Dedifferentiated amniotic fluid mesenchymal stem cell (primary cell): ENCODE data around the gene ITGB5.

Experiments
- DNase-seq: peaks from one replicate; pipeline ENCODE4 v3.0.0-alpha.2; 2016; ENCODE audit errors: extremely low spot score

ITGB5 gene, protein sequence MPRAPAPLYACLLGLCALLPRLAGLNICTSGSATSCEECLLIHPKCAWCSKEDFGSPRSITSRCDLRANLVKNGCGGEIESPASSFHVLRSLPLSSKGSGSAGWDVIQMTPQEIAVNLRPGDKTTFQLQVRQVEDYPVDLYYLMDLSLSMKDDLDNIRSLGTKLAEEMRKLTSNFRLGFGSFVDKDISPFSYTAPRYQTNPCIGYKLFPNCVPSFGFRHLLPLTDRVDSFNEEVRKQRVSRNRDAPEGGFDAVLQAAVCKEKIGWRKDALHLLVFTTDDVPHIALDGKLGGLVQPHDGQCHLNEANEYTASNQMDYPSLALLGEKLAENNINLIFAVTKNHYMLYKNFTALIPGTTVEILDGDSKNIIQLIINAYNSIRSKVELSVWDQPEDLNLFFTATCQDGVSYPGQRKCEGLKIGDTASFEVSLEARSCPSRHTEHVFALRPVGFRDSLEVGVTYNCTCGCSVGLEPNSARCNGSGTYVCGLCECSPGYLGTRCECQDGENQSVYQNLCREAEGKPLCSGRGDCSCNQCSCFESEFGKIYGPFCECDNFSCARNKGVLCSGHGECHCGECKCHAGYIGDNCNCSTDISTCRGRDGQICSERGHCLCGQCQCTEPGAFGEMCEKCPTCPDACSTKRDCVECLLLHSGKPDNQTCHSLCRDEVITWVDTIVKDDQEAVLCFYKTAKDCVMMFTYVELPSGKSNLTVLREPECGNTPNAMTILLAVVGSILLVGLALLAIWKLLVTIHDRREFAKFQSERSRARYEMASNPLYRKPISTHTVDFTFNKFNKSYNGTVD

GRCh38 chr3:124887177-124887931, at the start of gene ITGB5:
ITGB5 (minus strand) TSS chr3:124887365; CDS start chr3:124887000, 365 bp downstream.
- peak; percentile 68 for DNase-seq

GRCh38 chr3:124935794-124936542, 48.8 kb upstream of the ITGB5 start:
- no peak for DNase-seq

DNA sequence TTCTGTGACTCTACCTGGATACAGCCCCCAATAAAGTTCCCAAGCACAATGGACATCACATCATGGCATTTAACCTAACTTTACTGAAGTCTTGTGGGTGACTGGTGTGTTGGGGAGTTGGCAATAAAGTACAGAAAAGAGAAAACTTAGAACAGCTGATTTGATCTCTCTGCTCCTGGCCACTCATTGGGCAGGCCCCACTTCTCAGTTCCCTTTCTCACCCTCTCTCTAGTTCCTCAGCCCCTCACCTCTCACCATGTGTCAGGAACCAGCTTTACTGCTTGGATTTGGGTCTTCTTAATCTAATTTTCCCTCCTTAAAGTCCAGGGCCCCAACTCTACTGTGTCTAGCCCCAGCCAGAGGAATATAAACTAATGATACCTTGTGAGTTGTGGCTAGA, 48.1 kb upstream of the ITGB5 start:
- no peak for DNase-seq

GRCh38 chr3:124934577-124934976, 47.4 kb upstream of the ITGB5 start, which contains the start of gene MUC13:
MUC13 (minus strand) TSS chr3:124934751; CDS start chr3:124934712, 39 bp downstream.
- no peak for DNase-seq

GRCh38 chr3:124928333-124929202, 41.4 kb upstream of the ITGB5 start:
- DNase-seq: peak; percentile 65

GRCh38 chr3:124927574-124928045, 40.4 kb upstream of the ITGB5 start:
- DNase-seq: no peak

- DNase-seq: no peak
Measured at GRCh38 chr3:124926426-124927101, 39.4 kb upstream of the ITGB5 start.

GRCh38 chr3:124924741-124925140, 37.6 kb upstream of the ITGB5 start:
- DNase-seq: no peak

DNA sequence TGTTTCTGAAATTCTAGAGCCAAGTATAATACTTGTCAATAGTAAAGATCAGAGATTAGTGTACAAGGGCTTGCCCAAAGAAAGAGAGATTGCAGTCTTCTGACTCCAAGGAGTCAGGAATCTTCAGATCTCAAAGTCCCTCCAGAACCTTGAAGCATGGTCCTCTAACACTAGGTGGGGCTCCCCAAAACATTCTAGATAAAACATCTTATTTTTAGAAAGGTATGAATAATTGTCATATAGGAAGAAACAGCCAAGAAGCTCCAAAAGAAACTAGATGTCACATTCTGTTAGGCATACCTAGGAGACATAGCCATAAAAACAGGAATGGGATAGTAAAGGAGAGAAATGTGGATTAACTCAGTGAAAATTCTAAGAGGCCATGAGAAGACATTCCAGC, 36.7 kb upstream of the ITGB5 start:
- DNase-seq: no peak

DNA sequence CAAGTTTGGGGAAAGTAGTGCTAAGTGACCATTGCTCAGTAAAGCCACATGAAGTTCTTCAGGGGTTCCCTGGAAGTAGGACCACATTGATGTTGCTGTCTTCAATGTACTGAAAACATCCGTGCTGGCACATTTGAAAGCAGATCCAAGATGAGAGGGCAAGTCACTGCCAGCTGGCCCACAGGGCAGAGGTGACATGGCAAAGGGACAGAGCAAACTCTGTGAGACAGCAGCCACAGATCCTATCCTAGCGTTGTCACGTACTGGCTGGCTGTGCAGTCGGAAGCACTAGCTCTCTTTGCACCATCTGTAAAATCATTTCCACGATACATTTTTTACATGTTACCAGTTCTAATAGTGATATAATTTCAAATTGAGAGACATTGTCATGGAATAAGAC, 33.6 kb upstream of the ITGB5 start:
- DNase-seq: no peak

GRCh38 chr3:124919756-124920155, 32.6 kb upstream of the ITGB5 start:
- DNase-seq: no peak

DNA sequence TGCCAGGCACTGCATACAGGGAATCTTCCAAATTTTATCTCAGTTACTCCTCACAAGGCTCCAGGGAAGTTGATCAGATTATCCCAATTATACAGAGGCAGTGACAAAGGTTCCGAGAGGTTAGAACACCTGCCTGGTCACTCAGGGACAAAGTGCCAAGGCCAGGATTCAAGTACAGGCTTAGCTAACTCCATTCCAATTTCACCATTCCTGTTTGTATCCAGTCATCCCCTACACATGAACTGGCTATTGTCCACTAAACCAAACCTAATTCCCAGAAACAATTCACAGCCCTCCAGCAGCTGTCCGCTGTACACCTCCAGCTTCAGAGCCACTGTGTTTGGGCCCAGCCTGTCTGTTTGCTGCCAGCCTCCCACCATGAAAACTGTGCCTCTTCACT, 31.4 kb upstream of the ITGB5 start:
- DNase-seq: no peak

DNA sequence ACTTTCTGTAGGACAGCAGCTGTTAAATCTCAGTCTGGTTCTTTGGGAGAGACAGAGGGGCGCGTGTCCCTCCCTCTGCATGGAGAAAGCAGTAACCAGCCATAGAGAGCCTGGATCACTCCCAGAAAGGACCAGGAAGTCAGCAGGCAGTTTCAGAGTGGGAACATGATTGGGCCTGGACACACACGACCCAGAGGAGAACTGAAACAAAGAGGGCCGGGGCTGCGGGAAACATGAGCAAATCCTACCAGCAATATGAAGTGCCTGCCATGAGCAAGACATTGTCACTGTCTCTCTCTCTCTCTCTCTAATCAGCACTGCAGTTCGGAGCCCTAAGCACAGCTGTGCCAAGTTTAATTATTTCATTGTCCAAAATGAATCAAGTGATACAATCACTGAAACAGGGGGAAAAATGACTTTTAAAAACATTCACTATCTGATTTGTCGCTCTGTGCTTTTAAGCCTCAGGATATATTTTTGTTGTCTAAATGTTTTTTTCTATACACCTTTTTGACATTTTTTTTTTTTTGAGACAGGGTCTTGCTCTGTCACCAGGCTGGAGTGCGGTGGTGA, 29.8 kb upstream of the ITGB5 start:
- no peak for DNase-seq

DNA sequence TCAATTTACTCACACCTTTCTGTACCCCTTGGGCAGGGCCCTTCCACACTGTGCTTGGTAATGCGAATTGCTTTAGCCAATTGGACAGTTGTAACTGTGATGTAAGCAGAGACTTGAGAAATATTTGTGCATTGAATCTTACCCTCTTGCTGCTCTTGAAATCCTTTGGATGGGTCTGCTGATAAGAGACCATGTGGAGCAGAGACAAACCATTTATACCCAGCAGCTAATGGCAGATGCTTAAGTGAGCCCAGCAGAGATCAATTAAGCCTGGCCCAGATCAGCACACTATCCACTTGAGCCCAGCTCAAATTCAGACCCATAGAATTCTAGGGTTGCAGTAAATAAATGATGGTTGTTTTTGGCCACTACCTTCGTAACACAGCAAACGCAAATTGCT, 28.1 kb upstream of the ITGB5 start:
- DNase-seq: no peak

GRCh38 chr3:124907957-124908356, 20.8 kb upstream of the ITGB5 start:
- no peak for DNase-seq

DNA sequence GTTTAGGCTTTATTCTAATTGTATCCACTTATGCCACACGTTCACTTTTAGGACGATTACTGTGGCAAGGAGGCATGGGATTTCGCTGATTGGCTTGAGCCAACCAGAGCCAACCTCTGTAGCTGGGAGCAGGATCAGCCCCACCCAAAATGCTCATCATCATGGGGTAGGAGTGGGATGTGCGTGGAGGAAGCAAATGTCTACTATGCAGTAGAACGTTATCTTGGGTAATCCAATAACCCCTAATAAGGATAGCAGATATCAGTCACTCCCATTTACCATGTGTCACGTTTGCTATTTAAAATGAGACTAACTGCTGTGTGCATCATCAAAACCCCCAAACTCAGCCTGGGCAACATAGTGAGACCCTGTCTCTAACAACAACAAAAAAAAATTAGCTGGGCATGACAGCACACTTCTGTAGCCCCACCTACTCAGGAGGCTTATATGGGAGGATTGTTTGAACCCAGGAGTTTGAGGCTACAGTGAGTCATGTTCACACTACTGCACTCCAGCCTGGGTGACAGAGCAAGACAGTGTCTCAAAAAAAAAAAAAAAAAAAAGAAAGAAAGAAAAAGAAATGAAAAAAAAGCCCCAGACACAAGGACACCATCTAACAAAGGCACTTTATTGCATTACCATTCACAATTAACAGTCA, 17.8 kb upstream of the ITGB5 start:
- no peak for DNase-seq

- DNase-seq: no peak
Measured at GRCh38 chr3:124903896-124904834, 17.0 kb upstream of the ITGB5 start.
